SK-N-SH (cell line): ENCODE measurements around the gene CACNA2D1.

Experiments used
- CHD2 ChIP-seq: fragments of 150-350 bp; IDR thresholded peaks from 2 replicates; pipeline ENCODE4 v1.6.1; 2018; ENCODE audit warnings: low read length; ENCODE audit not compliant: partially characterized antibody
- EP300 ChIP-seq, 2 experiments: IDR thresholded peaks; 2 replicates each; pipeline versions ENCODE4 v1.4.0 to v1.6.1; 2012; ENCODE audit warnings: borderline replicate concordance in 1 of 2, low read depth in 1 of 2, low read length in 1 of 2
- EZH2phosphoT487 ChIP-seq: fragments of 200-600 bp; sonication (generic); IDR thresholded peaks from 2 replicates; pipeline ENCODE4 v1.6.1; 2017; ENCODE audit warnings: low read depth, mixed run types, mild to moderate bottlenecking, antibody characterized with exemption, moderate library complexity, borderline replicate concordance
- GABPA ChIP-seq: IDR thresholded peaks from 2 replicates; pipeline ENCODE4 v1.4.0; 2012; ENCODE audit warnings: low read depth, mild to moderate bottlenecking
- POLR2AphosphoS5 ChIP-seq: IDR thresholded peaks from 2 replicates; pipeline ENCODE4 v1.6.1; 2012; ENCODE audit warnings: low read depth, low read length
- RCOR1 ChIP-seq: fragments of 150-350 bp; IDR thresholded peaks from 2 replicates; pipeline ENCODE4 v1.6.1; 2017; ENCODE audit warnings: antibody characterized with exemption, low read length
- RFX5 ChIP-seq: IDR thresholded peaks from 2 replicates; pipeline ENCODE4 v1.6.1; 2012; ENCODE audit warnings: mild to moderate bottlenecking, improper control_type of control experiment, low read length
- SMC3 ChIP-seq: IDR thresholded peaks from 2 replicates; pipeline ENCODE4 v1.6.1; 2012; ENCODE audit warnings: low read depth, low read length, improper control_type of control experiment
- TF ChIP-seq, protein P1 (sequence below): fragments of 200-600 bp; sonication (generic); IDR thresholded peaks from 2 replicates; pipeline ENCODE4 v1.6.1; 2017; ENCODE audit warnings: antibody characterized with exemption, mild to moderate bottlenecking, moderate library complexity
- TF ChIP-seq, protein P2 (sequence below): IDR thresholded peaks from 2 replicates; pipeline ENCODE4 v1.6.1; 2012; ENCODE audit warnings: mild to moderate bottlenecking, low read depth, low read length, moderate library complexity

DNA sequence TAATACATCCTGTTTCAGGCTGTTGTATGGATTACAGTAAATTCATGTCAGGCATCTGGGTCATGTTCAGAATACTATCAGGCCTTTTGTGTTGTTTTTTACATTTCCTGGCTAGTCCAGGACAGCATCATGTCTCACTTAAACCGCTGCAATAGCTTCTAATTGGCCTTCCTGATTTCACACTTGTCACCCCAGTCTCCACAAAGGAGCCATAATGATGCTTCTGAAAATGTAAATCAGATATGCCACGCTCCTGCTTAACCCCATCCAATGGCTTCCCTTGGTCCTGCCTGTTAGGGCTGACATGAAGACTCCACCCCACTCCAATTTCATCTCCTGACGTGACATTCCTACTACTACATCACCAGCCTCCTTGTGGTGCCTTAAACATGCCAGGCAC lies 220.0 kb downstream of the CACNA2D1 start:
- TF ChIP-seq EZH2phosphoT487 (no peak), GABPA (no peak), EP300 (IDR thresholded peaks at IDR 0.05; ENCODE audit: borderline replicate concordance in 1 of 2, low read depth in 1 of 2, low read length in 1 of 2) (no peak), POLR2AphosphoS5 (no peak), RFX5 (no peak), CHD2 (no peak), SMC3 (no peak), RCOR1 (no peak)
- TF ChIP-seq, protein P1, sequence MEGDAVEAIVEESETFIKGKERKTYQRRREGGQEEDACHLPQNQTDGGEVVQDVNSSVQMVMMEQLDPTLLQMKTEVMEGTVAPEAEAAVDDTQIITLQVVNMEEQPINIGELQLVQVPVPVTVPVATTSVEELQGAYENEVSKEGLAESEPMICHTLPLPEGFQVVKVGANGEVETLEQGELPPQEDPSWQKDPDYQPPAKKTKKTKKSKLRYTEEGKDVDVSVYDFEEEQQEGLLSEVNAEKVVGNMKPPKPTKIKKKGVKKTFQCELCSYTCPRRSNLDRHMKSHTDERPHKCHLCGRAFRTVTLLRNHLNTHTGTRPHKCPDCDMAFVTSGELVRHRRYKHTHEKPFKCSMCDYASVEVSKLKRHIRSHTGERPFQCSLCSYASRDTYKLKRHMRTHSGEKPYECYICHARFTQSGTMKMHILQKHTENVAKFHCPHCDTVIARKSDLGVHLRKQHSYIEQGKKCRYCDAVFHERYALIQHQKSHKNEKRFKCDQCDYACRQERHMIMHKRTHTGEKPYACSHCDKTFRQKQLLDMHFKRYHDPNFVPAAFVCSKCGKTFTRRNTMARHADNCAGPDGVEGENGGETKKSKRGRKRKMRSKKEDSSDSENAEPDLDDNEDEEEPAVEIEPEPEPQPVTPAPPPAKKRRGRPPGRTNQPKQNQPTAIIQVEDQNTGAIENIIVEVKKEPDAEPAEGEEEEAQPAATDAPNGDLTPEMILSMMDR, result no peak
- TF ChIP-seq, protein P2, sequence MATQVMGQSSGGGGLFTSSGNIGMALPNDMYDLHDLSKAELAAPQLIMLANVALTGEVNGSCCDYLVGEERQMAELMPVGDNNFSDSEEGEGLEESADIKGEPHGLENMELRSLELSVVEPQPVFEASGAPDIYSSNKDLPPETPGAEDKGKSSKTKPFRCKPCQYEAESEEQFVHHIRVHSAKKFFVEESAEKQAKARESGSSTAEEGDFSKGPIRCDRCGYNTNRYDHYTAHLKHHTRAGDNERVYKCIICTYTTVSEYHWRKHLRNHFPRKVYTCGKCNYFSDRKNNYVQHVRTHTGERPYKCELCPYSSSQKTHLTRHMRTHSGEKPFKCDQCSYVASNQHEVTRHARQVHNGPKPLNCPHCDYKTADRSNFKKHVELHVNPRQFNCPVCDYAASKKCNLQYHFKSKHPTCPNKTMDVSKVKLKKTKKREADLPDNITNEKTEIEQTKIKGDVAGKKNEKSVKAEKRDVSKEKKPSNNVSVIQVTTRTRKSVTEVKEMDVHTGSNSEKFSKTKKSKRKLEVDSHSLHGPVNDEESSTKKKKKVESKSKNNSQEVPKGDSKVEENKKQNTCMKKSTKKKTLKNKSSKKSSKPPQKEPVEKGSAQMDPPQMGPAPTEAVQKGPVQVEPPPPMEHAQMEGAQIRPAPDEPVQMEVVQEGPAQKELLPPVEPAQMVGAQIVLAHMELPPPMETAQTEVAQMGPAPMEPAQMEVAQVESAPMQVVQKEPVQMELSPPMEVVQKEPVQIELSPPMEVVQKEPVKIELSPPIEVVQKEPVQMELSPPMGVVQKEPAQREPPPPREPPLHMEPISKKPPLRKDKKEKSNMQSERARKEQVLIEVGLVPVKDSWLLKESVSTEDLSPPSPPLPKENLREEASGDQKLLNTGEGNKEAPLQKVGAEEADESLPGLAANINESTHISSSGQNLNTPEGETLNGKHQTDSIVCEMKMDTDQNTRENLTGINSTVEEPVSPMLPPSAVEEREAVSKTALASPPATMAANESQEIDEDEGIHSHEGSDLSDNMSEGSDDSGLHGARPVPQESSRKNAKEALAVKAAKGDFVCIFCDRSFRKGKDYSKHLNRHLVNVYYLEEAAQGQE, result no peak
